HepG2 (cell line): ENCODE results near the gene ZRANB2. TPM values are rescaled to one million over a fixed set of nuclear protein-coding genes. Genes with fewer than 3 reads are reported as not detected.

Experiments
- GATAD2A ChIP-seq: IDR thresholded peaks from 2 replicates; pipeline ENCODE4 v1.6.1; 2016
- HNF1B ChIP-seq: sonication (generic); formaldehyde crosslinking; IDR thresholded peaks from 2 replicates; pipeline ENCODE4 v1.5.1; 2020; ENCODE audit warnings: mild to moderate bottlenecking, moderate library complexity, missing genetic modification reagents
- MIXL1 ChIP-seq: IDR thresholded peaks from 2 replicates; pipeline ENCODE4 v1.6.1; 2016
- NCOA2 ChIP-seq: sonication (generic); formaldehyde crosslinking; IDR thresholded peaks from 2 replicates; pipeline ENCODE4 v1.8.0; 2022; ENCODE audit warnings: inconsistent platforms
- NFRKB ChIP-seq: fragments of 450-650 bp; IDR thresholded peaks from 2 replicates; pipeline ENCODE4 v1.6.1; 2017
- ONECUT2 ChIP-seq: sonication (generic); formaldehyde crosslinking; IDR thresholded peaks from 2 replicates; pipeline ENCODE4 v1.4.0; 2020; ENCODE audit warnings: missing genetic modification reagents
- PAF1 ChIP-seq: IDR thresholded peaks from 2 replicates; pipeline ENCODE4 v1.6.1; 2016; ENCODE audit warnings: missing genetic modification reagents, missing compliant biosample characterization
- PBX2 ChIP-seq: IDR thresholded peaks from 2 replicates; pipeline ENCODE4 v1.6.1; 2016; ENCODE audit warnings: control low read depth
- REST ChIP-seq, 2 experiments: IDR thresholded peaks; 2 replicates each; pipeline ENCODE4 v1.6.1; 2011 to 2012; ENCODE audit warnings: low read length in 2 of 2, borderline replicate concordance in 1 of 2, low read depth in 1 of 2, mild to moderate bottlenecking in 1 of 2, moderate library complexity in 1 of 2
- TBP ChIP-seq: sonication (generic); formaldehyde crosslinking; IDR thresholded peaks from 2 replicates; pipeline ENCODE4 v1.5.0; 2020; ENCODE audit warnings: missing genetic modification reagents
- TIGD3 ChIP-seq: sonication (generic); formaldehyde crosslinking; IDR thresholded peaks from 2 replicates; pipeline ENCODE4 v1.5.1; 2020; ENCODE audit warnings: mild to moderate bottlenecking, missing genetic modification reagents, borderline replicate concordance
- TOE1 ChIP-seq: sonication (generic); formaldehyde crosslinking; IDR thresholded peaks from 2 replicates; pipeline ENCODE4 v1.4.0; 2020; ENCODE audit warnings: mild to moderate bottlenecking, missing genetic modification reagents
- UBTF ChIP-seq: sonication (generic); formaldehyde crosslinking; IDR thresholded peaks from 2 replicates; pipeline ENCODE4 v1.4.0; 2020; ENCODE audit warnings: mild to moderate bottlenecking, missing genetic modification reagents
- USF2 ChIP-seq, 2 experiments: sonication (generic) in 1 of 2; formaldehyde crosslinking in 1 of 2; IDR thresholded peaks; 2 replicates each; pipeline versions ENCODE4 v1.5.1 to v1.6.1; 2011 to 2020; ENCODE audit warnings: borderline replicate concordance in 1 of 2, low read depth in 1 of 2, low read length in 1 of 2, mild to moderate bottlenecking in 1 of 2, missing genetic modification reagents in 1 of 2, moderate library complexity in 1 of 2
- XRCC5 ChIP-seq: fragments of 200-400 bp; formaldehyde crosslinking; optimal IDR thresholded peaks from 2 replicates; pipeline ENCODE3; 2017; ENCODE audit warnings: mild to moderate bottlenecking, low read length
- polyA plus RNA-seq, 8 experiments: library from polyadenylated mRNA; depleted of rRNA in 3 of 8; stranded (reverse) in 7 of 8; unstranded in 1 of 8; fragments of >200 nt; fragmentation: Illumina TruSeq in 4 of 8; extraction: Trizol in 4 of 8; gene quantifications; 2 replicates each; pipeline versions ENCODE4 v1.2.1 to v1.2.3, GENCODE V29; 2011 to 2016; ENCODE audit warnings: low read depth in 4 of 8, missing spikeins in 1 of 8, mixed read lengths in 1 of 8; ENCODE audit not compliant: insufficient read depth in 1 of 8
- total RNA-seq, 5 experiments: library from RNA; depleted of rRNA; stranded (reverse); fragments of >200 nt; fragmentation: Illumina TruSeq; extraction: Trizol; gene quantifications; 2 replicates each; pipeline ENCODE4 v1.2.3, GENCODE V29; 2016; ENCODE audit warnings: low read depth in 1 of 5

The ZRANB2 gene
- total and polyA plus RNA-seq, 2 of the 13 experiments (the other 11 are each of a cell fraction or from before 2014, with no cell fraction given): 43.0 to 45.4 TPM

- TF ChIP-seq TIGD3 (CRISPR knock-in tag) (no peak), MIXL1 (peak; percentile 12; the same call in 1 of the 2 replicates), UBTF (CRISPR knock-in tag) (peak; percentile 18; the same call in 1 of the 2 replicates), HNF1B (peak; percentile 77; the same call in 1 of the 2 replicates), TOE1 (peak; percentile 68; the same call in 1 of the 2 replicates), PBX2 (no peak), XRCC5 (peak; percentile 60), REST (IDR thresholded peaks at IDR 0.05; ENCODE audit: borderline replicate concordance in 1 of 2, low read depth in 1 of 2, low read length in 2 of 2) (peak in 1 of 2 experiments; percentile 16; a peak in 1 of 4 replicates), ONECUT2 (no peak), TBP (CRISPR knock-in tag) (no peak), USF2 (IDR thresholded peaks at IDR 0.05; ENCODE audit: low read depth, low read length) (no peak), USF2 (CRISPR knock-in tag; IDR thresholded peaks at IDR 0.05; ENCODE audit: borderline replicate concordance) (no peak), PAF1 (CRISPR knock-in tag) (no peak), GATAD2A (CRISPR knock-in tag) (peak; percentile 54; the same call in 1 of the 2 replicates), NFRKB (no peak), NCOA2 (CRISPR knock-in tag) (peak; percentile 27; the same call in 1 of the 2 replicates)
Measured at GRCh38 chr1:71080739-71081696, at the start of gene ZRANB2 (continued).
